Measurements from ENCODE around the gene NSUN5. TPM values are rescaled to one million over a fixed set of nuclear protein-coding genes. Genes with fewer than 3 reads are reported as not detected.

Gene NSUN5
- total and polyA plus RNA-seq, 9 of the 15 experiments (the other 6 are each of a cell fraction or from before 2014, with no cell fraction given), result 4.7 to 115 (median 43.0) TPM

GRCh38 chr7:73308074-73308664, 457 bp downstream of the NSUN5 start (continued):
- TF ChIP-seq CHAMP1 (IDR thresholded peaks at IDR 0.05) (no peak), ELK1 (CRISPR knock-in tag; IDR thresholded peaks at IDR 0.05) (no peak), HOXB6 (CRISPR knock-in tag; IDR thresholded peaks at IDR 0.05; ENCODE audit: borderline replicate concordance) (no peak), POLR3A (IDR thresholded peaks at IDR 0.05; ENCODE audit: borderline replicate concordance, extremely low read depth, insufficient read depth, insufficient read length) (no peak), ETV1 (tag; conservative IDR thresholded peaks at IDR 0.05; ENCODE audit: low read depth) (no peak), IRF2 (CRISPR knock-in tag; IDR thresholded peaks at IDR 0.05) (0 out of 2 replicates have a peak, but pooled peaks have one; percentile 39), ATF2 (CRISPR knock-in tag; IDR thresholded peaks at IDR 0.05) (0 out of 2 replicates have a peak, but pooled peaks have one; percentile 30), PRPF4 (IDR thresholded peaks at IDR 0.05; ENCODE audit: insufficient read depth, low read depth, low read length, poor library complexity, severe bottlenecking) (no peak), ZBTB40 (IDR thresholded peaks at IDR 0.05) (no peak), ZBTB40 (CRISPR knock-in tag; IDR thresholded peaks at IDR 0.05) (no peak), ETS2 (tag; IDR thresholded peaks at IDR 0.05; ENCODE audit: borderline replicate concordance, poor library complexity, severe bottlenecking) (no peak), POLR2H (tag; IDR thresholded peaks at IDR 0.05; ENCODE audit: low read depth) (no peak), NCOA4 (IDR thresholded peaks at IDR 0.05; ENCODE audit: partially characterized antibody) (no peak)

Data from K562 (cell line).